HG02678 (cell line): ENCODE measurements around the gene TIMM22.

Experiments used
- ATAC-seq: cut with Tn5 transposase; IDR thresholded peaks from one replicate; pipeline ENCODE4 v1.9.1; 2021; ENCODE audit warnings: mild to moderate bottlenecking, moderate library complexity; ENCODE audit not compliant: unreplicated experiment

TIMM22 gene

DNA sequence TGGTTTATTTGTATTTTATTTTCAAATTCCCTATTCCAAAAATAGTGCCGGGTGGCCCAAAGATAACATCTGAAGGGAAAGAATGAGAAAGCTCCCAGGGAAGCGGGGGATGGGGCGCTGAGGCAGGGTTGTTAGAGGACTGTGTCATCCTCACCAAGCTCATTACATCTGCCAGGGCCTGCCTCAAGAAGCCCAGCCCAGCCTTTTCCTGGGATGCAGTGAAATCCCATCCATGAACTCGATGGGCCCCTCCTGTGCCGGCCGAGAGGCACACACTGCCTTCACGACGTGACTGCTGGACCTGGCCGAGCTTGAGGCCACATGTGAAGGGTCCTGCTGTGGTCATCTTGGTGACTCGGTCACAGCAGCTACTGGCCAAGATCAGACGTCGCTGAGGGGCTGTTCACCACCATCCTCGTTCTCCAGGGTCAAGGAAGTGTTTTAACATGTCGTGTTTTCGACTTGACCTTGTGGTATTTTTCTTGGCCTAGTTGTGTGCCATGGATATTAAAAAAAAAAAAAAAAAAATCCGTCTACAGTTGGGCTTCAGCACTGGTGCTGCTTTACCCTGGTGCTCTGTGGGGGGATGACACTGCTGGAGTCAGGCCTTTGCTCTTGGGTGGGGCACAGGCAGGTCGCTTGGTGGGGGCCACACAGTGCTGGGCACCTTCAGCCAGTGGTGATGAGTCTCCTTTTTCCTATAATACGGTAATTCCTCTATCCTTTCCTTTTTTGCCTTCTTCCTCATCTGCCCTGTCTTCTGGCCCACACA, 4.9 kb downstream of the TIMM22 start:
- ATAC-seq = no peak

DNA sequence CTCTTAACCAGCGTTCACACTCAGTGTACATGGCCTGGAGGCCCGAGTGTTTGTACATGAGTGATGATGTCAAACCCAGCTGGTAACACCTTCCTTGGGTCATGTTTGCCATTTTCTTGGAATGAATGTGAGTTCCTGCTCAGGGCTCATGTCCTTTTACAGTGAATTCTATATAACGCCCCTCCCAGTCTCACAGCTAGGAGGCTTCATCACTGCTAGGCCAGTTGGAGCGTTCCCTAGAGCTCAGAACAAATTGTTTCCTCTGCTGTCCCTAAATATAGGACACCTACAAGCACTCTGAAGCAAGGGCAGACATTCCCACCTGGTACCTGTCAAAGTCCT, 5.5 kb downstream of the TIMM22 start:
- ATAC-seq = no peak

- no peak for ATAC-seq
Observed at GRCh38 chr17:1002771-1003555, 6.0 kb downstream of the TIMM22 start.

- no peak for ATAC-seq
Observed at GRCh38 chr17:1003633-1003971, 6.7 kb downstream of the TIMM22 start.

GRCh38 chr17:1003972-1004768, 7.2 kb downstream of the TIMM22 start:
- ATAC-seq = no peak

- no peak for ATAC-seq
Observed at GRCh38 chr17:1004769-1005295, 7.9 kb downstream of the TIMM22 start.

DNA sequence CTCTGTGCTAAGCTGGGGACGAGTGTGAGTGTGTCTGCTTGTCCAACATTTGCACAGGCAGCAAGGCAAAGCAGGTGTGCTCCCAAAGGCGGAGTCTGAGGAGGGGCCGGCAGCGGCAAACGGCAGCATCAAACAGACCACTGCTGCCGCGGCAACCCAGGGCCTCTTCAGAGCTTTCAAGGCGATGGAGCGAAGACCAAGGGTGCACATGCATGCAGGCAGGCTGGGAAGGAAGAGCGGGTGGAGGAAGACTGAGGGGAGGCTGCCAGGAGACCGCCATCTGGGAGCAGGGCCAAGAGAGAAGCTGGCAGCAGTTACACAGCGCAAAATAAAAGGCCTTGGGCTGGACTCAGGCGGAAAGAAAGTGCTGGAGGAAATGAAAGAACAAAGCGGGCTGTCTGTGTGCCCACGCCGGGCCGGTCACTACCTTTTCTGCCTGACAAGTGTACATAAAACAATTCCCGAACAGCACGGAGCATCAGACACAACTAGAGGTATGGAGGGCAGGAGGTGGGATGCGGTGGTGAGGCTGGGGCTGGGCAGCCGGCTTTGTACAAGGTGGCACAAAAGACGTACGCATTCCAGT, 8.5 kb downstream of the TIMM22 start:
- no peak for ATAC-seq

GRCh38 chr17:1006054-1006453, 9.1 kb downstream of the TIMM22 start:
- no peak for ATAC-seq

GRCh38 chr17:1007310-1008007, 10.5 kb downstream of the TIMM22 start:
- ATAC-seq = no peak

DNA sequence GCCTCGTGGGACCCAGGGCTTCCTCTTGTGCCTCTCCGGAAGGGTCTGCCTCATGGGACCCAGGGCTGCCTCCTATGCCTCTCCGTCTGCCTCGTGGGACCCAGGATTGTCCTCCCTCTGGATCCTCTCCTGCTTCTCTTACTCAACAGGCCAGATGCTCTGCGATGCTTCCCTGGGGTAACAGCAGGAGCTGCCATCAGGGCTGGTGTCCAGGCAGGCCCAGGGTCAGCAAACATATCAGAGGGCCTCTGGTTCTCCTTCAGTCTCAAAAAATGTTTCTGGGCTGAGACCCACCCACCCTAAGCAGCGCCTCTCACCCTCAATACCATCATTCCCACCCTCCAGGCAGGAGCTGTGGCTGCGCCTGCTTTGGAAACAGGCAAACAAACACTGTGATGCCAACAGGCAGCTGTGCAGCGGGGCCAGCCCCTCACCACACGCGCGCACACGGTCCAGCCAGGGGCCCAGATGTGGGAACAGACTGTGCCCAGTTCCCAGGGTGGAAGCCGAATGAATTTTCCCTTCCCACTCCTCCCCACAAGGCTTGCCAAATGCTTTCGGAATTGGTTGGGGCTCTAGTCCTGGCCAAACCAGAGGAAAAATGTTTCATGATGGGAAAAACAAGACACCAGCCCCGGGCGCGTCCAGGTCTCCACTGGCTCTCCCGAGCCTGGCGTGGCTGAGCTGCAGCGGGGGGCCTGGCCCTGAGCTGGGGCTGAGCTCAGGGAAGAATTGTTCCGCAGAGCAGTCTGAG, 11.3 kb downstream of the TIMM22 start:
- no peak for ATAC-seq

- no peak for ATAC-seq
Observed at GRCh38 chr17:1009229-1010085, 12.5 kb downstream of the TIMM22 start.

DNA sequence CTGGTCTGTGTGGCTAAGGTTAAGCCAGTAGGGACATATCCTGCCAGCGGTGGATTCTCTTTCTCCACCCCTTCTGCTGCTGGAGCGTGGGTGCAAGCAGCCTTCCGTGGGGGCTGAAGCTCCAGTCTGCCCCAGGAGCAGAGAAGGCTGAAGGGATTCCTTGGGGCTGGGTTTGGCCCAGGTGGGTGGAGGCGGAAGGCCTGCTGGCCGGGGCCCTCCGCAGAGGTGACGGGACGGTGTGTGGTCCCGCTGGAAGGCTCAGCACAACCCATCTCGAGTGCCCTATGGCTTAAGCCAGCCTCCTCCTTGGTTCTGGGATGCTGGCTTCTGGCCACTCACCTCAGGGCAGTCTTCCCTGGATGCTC, 13.1 kb downstream of the TIMM22 start:
- no peak for ATAC-seq

DNA sequence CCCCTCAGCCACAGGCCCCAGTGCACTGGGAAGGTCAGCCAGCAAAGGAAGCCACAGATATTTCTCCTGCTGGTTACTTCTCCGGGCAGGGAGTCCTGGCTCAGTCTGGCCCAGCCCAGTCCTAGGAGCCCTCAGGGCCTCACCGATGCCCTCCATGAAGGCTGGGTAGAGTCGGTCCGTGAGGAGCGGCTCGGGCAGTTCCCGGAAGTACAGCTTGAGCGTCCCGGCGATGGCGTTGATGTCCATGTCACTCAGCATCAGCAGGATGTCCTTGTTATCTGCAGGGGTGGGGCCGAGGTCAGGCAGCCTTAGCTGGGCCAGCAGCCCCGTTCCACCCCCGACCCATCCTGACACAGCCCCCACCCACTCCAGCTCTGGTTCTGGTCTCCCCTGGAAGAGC, 13.7 kb downstream of the TIMM22 start:
- no peak for ATAC-seq

- ATAC-seq = no peak
Observed at GRCh38 chr17:1011138-1011537, 14.2 kb downstream of the TIMM22 start.

GRCh38 chr17:1011760-1012735, 15.1 kb downstream of the TIMM22 start:
- ATAC-seq = no peak

DNA sequence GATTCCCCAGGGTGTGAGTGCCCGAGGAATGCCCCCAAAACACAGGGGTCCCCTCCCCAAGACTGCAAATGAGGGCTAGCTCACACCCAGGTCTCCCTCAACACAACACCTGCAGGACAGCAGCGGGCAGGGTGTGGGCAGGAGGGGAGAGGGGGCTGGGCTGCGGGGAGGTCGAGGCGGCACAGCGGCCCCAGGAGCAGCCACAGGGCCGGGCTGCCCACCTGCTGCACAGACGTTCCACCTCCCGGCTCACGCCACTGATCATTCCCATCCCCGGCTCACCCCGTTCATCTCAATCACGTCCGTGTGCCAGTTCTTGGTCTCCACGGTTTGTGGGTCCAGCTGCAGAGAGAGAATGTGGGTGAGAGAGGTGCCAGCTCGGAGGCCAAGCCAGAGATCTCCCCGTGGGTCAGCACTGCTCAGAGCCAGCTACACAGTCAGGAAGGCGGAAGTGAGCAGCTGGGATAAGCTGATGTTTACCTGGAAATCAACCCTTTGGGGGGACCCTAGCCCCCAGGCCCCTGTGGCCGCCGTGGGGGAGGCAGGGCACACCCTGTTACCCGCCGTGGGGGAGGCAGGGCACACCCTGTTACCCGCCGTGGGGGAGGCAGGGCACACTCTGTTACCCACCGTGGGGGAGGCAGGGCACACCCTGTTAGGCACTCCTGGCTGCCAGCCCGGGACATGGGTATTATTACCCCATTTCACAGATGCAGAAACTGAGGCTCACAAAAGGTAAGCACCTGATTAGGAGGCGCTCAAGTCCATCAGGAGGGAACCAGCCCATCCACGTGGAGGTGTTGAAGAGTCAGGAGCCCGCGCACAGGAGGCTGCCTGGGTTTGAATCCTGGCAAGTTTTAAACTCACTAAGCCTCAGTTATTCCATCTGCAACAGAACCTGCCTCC, 16.1 kb downstream of the TIMM22 start:
- no peak for ATAC-seq

DNA sequence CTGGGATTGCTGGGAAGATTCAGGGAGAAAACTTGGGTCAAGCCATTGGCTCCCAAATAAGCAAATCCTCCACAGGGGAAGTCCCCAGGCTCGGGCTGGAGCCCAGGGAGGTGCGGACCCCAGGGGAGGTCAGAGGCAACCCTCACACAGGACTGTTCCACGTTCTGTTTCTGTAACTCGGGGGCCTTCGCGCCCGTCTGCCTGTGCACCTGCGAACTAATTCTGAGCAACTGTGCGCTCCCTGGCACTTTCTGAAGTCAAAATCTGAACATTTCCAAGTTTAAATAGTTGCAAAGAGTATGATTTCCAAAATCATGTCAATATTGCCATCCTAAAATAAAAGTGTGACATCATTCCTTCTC, 16.8 kb downstream of the TIMM22 start:
- no peak for ATAC-seq
